ENCODE measurements around the gene MYLIP. TPM values are rescaled to one million over a fixed set of nuclear protein-coding genes. Genes with fewer than 3 reads are reported as not detected.
A peak's percentile ranks its signal among the peaks of the same experiment; 100 is the strongest.

Gene MYLIP
- total and polyA plus RNA-seq, 2 of the 13 experiments (the other 11 are each of a cell fraction or from before 2014, with no cell fraction given), result 3.4 to 10.8 TPM

- TF ChIP-seq ARID4A (CRISPR knock-in tag; IDR thresholded peaks at IDR 0.05; ENCODE audit: borderline replicate concordance) (peak; percentile 90), PAXIP1 (CRISPR knock-in tag; conservative IDR thresholded peaks at IDR 0.05) (no peak; the same call in 1 of the 2 replicates), TP53 (CRISPR knock-in tag; conservative IDR thresholded peaks at IDR 0.05) (no peak), EZH2 (conservative IDR thresholded peaks at IDR 0.05; ENCODE audit: low read depth, low read length) (no peak), ZNF674 (CRISPR knock-in tag; IDR thresholded peaks at IDR 0.05; ENCODE audit: low read depth) (no peak), TCF7 (IDR thresholded peaks at IDR 0.05; ENCODE audit: low read depth) (no peak), TARDBP (CRISPR knock-in tag; IDR thresholded peaks at IDR 0.05) (no peak; the same call in 1 of the 2 replicates), SIN3B (IDR thresholded peaks at IDR 0.05; ENCODE audit: low read length) (0 out of 2 replicates have a peak, but pooled peaks have one; percentile 27), ZNF10 (CRISPR knock-in tag; IDR thresholded peaks at IDR 0.05; ENCODE audit: borderline replicate concordance, low read depth) (no peak), HCFC1 (IDR thresholded peaks at IDR 0.05; ENCODE audit: low read depth, low read length) (no peak), SALL2 (CRISPR knock-in tag; IDR thresholded peaks at IDR 0.05) (peak; percentile 89), SAP130 (CRISPR knock-in tag; IDR thresholded peaks at IDR 0.05; ENCODE audit: low read depth) (peak; percentile 85), TRAFD1 (CRISPR knock-in tag; IDR thresholded peaks at IDR 0.05; ENCODE audit: borderline replicate concordance) (no peak), ZNF550 (CRISPR knock-in tag; IDR thresholded peaks at IDR 0.05; ENCODE audit: borderline replicate concordance) (no peak), MIXL1 (CRISPR knock-in tag; IDR thresholded peaks at IDR 0.05) (peak; percentile 81; the same call in 1 of the 2 replicates), GABPA (IDR thresholded peaks at IDR 0.05; ENCODE audit: low read depth, low read length) (no peak), GABPA (CRISPR knock-in tag; IDR thresholded peaks at IDR 0.05; ENCODE audit: low read depth) (no peak), ZBTB42 (CRISPR knock-in tag; IDR thresholded peaks at IDR 0.05) (peak; percentile 77; the same call in 1 of the 2 replicates), ZSCAN12 (CRISPR knock-in tag; IDR thresholded peaks at IDR 0.05) (no peak), ZNF34 (CRISPR knock-in tag; IDR thresholded peaks at IDR 0.05; ENCODE audit: borderline replicate concordance) (no peak), NR2F2 (IDR thresholded peaks at IDR 0.05; ENCODE audit: borderline replicate concordance, low read depth) (no peak)
These were observed at the start of gene MYLIP (continued) for GRCh38 chr6:16128759-16129622.
